HG03097 (cell line): ENCODE results near the gene NKAIN2.

Experiments used
- ATAC-seq: cut with Tn5 transposase; IDR thresholded peaks from one replicate; pipeline ENCODE4 v1.9.1; 2021; ENCODE audit not compliant: unreplicated experiment, low FRiP score

Gene NKAIN2

DNA sequence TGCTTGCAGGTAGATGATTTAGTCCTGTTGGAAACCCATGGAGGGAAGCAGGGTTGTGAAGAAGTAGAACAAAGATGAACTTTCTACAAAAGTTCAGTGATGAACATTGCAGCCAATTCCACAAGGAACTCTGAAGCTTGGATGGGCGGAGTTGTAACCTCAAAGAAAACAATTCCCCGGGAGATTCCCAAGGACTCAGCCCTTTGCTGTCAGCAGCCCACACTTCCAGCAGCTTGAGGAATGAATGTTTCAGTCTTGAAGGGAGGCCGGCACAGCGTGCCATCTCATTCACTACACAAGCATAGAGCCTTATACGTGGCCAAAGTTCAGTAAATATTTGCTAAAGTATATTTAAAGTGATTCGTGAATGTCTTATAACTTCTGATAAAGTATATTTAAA is 269.4 kb downstream of the NKAIN2 start:
- no peak for ATAC-seq

GRCh38 chr6:124073820-124074587 is 270.3 kb downstream of the NKAIN2 start:
- ATAC-seq = no peak

GRCh38 chr6:124074606-124075005 is 270.9 kb downstream of the NKAIN2 start:
- ATAC-seq = no peak

DNA sequence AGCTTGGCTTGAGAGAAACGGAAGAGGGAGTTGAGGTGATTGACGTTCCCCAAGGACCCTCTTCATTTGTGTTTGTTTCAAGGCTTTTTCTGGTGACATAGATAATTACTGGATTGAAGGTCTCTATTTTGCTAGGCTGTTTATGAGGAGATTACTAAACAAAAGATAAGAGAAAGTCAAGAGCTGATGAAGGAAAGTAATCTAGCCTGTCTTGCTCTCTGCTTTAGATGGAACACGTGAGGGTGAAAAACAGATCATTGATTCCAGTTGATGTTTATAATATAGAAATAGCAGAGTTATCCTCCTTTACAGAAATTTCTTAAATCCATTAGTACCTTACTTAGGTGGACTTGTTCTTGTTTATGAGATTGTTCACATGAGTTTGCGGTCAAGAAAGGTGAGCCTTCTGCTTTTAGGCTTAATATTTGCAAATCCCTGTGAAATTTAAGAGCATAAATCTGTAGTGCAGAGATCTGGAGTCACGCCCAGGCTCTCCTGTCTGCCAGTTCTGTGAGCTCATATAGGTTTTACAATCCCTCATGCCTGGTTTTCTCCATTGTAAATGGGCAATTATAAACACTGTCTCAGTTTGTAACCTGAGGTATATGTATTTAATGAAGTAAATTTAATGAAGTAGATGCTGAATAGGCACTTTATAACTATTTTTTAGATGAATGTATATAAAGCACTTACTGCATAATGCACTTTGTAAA is 272.8 kb downstream of the NKAIN2 start:
- no peak for ATAC-seq

DNA sequence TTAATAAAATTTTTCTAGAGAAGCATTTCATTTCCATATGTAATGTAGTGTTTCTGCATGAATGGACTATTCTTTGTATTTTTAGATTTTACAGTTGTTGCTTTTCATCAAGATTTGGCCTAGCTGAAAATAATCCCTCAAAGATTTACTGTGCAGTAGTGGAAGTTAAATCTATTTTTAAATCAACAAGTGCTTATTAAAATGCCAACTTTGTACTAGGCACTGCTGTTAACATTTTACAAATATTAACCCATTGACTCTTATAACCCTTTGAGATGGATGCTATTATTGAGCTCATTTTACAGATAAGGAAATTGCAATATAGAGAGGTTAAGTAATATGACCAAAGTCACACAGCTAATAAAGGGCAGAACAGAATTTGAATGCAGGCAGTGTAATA is 274.5 kb downstream of the NKAIN2 start:
- ATAC-seq = no peak

- no peak for ATAC-seq
Measured at GRCh38 chr6:124080483-124080882, 276.8 kb downstream of the NKAIN2 start.

DNA sequence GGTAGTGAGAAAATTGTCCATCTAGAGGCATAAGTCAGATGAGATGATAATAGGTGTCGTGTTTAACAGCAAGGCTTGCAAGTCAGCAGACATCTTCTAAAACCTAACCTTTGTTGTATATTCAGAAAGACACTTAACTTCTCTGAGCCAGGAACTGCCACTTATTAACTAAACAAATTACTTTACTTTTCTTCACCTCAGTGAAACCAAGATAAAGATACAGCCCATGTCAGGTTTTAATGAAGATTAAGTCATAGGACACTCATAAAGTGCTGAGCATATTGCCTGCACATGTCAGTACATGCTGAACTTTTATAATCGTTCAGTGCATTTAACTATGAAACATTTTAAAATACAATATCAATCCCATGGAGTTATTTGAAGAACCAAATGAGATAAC is 286.8 kb downstream of the NKAIN2 start:
- ATAC-seq = no peak

DNA sequence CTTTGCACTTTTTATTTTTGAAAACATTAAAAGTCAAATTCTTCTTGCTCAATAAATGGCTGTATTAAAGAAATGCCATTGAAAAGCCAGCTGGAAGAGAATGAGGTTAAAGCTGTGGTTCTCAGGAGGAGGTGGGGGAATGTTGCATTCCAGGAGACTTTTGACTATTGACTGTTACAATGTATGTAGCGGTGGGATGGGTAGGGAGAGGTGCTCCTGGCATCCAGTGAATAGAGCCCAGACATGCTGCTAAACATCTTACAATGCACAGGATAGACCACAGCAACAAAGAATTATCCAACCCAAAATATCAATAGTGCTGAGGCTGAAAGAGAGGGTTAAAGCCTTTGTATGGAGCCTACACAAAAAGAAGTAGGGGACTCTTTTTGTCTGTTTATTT is 295.9 kb downstream of the NKAIN2 start:
- no peak for ATAC-seq

GRCh38 chr6:124110514-124110913 is 306.8 kb downstream of the NKAIN2 start:
- no peak for ATAC-seq

GRCh38 chr6:124119596-124119995 is 315.9 kb downstream of the NKAIN2 start:
- no peak for ATAC-seq

- no peak for ATAC-seq
Measured at GRCh38 chr6:124123617-124124209, 320.0 kb downstream of the NKAIN2 start.

GRCh38 chr6:124131259-124131658 is 327.6 kb downstream of the NKAIN2 start:
- no peak for ATAC-seq

GRCh38 chr6:124131779-124132178 is 328.1 kb downstream of the NKAIN2 start:
- ATAC-seq = no peak

DNA sequence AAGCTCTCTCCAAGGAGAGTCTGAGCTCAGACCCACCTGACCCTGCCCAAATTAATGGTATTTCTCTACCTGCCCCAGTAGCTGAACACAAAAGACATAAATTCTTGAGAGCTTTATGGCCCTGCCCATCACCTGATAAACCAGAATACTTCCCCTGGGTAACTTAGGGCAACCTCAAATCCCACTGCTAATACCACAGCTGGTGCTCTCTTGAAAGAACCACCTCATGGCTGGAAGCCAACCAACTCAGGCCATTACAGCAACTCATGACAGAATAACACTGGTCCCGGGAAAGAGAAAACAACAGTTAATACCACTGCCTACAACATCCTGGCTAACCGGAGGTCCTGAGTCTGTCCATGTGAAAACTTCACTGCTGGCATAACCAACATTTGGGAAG is 328.6 kb downstream of the NKAIN2 start:
- ATAC-seq = no peak

- ATAC-seq = no peak
Measured at GRCh38 chr6:124142852-124143251, 339.2 kb downstream of the NKAIN2 start.

DNA sequence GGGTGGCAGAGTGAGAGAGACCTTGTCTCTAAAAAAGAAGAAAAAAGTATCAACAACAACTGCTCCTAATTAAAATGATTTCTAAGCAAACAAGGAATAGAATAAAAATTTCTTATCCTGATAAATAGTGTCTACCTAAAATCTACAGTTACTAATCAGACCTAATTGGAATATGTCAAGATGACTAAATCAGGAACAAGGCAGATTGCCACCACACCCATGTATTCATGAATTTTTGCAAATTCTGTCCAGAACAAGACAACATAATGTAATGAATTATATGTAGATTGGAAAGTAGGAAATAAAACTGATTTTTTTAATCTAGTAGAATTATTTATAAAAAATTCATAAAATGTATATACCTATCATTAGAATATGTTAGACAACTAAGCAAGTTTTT is 339.8 kb downstream of the NKAIN2 start:
- ATAC-seq = no peak

DNA sequence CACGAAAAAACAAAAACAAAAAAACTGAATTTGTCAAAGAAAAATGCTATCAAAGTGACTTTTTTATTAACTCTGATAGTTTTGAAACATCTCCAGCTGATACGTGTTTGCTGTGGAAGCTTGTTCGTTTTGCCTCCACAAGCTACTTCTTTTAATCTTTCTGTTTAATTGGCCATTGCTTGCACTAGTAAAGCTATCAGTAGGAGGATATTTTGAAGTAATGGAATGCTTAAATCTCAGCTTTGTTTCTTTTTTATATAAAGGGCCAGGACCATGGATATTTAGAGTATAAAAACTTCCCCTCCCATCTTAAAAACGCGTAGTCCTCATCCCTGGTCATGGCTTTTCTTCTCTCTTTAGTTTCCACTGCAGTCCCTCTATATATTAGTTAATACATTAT is 344.0 kb downstream of the NKAIN2 start:
- no peak for ATAC-seq

GRCh38 chr6:124148236-124148957 is 344.7 kb downstream of the NKAIN2 start:
- ATAC-seq = no peak

DNA sequence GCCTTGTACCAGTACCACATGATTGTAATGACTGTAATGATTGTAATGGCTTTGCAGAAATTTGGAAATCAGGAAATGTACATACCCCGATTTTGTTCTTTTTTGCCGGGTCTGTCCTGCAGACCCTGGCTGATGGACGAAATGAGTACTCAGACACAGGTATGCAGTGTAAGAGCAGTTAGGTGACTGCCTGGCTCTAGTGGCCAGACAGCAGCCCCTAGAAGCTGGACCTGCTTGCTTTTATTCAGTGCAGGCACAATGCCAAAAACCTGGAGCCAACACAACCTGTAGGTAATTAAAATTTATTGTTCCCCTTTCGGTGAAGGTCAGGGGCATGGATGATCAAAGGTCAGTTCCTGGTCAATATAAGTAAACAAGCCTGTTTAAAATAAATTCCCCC is 346.0 kb downstream of the NKAIN2 start:
- ATAC-seq = no peak

DNA sequence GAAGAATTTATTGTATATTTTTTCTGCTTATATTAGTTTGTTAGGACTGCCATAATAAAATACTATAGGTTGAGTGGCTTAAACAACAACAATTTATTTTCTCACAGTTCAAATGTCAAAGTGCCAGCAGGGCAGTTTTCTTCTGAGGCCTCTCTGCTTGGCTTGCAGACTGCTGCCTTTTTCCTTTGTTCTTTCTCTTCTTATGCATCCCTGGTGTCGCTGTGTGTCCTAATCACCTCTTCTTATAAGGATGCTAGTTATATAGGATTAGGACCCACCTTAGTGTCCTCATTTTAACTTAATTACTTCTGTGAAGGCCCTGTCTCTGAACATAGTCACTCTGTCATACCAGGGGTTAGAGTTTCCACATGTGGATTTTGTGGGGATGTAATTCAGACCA is 354.4 kb downstream of the NKAIN2 start:
- no peak for ATAC-seq

GRCh38 chr6:124163676-124164075 is 360.0 kb downstream of the NKAIN2 start:
- no peak for ATAC-seq
